ENCODE data around the gene DTD1. TPM values are rescaled to one million over a fixed set of nuclear protein-coding genes. Genes with fewer than 3 reads are reported as not detected.

The DTD1 gene
- total RNA-seq, 1 donor from 2014 or later: 214 TPM

GRCh38 chr20:18802012-18802634, 214.3 kb downstream of the DTD1 start:
- H3K4me3 ChIP-seq (ENCODE audit: low read depth, low read length): no peak overlapping the region
- H3K36me3 ChIP-seq (ENCODE audit: control insufficient read depth, insufficient read depth, low read length): no peaks in the 10 kb centered on the region
- no peak for DNase-seq (ENCODE audit: low read depth)
- TF ChIP-seq CTCF (IDR thresholded peaks at IDR 0.05; ENCODE audit: insufficient read depth, low read length, poor library complexity, severe bottlenecking): no peak
- no peaks in the 10 kb centered on the region for H3K27me3 ChIP-seq (ENCODE audit: control insufficient read depth, insufficient read depth, low read length)

- Histone ChIP-seq H3K27me3 (ENCODE audit: control insufficient read depth, insufficient read depth, low read length) (no peaks in the 10 kb centered on the region), H3K36me3 (ENCODE audit: control insufficient read depth, insufficient read depth, low read length) (no peaks in the 10 kb centered on the region), H3K4me3 (ENCODE audit: low read depth, low read length) (no peak overlapping the region)
- no peak for TF ChIP-seq CTCF (IDR thresholded peaks at IDR 0.05; ENCODE audit: insufficient read depth, low read length, poor library complexity, severe bottlenecking)
- no peak for DNase-seq (ENCODE audit: low read depth)
Observed at GRCh38 chr20:18805881-18806280, 218.0 kb downstream of the DTD1 start.

GRCh38 chr20:18808712-18809111, 220.9 kb downstream of the DTD1 start:
- H3K27me3 ChIP-seq (ENCODE audit: control insufficient read depth, insufficient read depth, low read length): no peaks in the 10 kb centered on the region
- TF ChIP-seq CTCF (IDR thresholded peaks at IDR 0.05; ENCODE audit: insufficient read depth, low read length, poor library complexity, severe bottlenecking): no peak
- H3K36me3 ChIP-seq (ENCODE audit: control insufficient read depth, insufficient read depth, low read length): no peaks in the 10 kb centered on the region
- no peak overlapping the region for H3K4me3 ChIP-seq (ENCODE audit: low read depth, low read length)
- DNase-seq (ENCODE audit: low read depth): no peak

GRCh38 chr20:18811186-18811585, 223.3 kb downstream of the DTD1 start:
- H3K36me3 ChIP-seq (ENCODE audit: control insufficient read depth, insufficient read depth, low read length): no peaks in the 10 kb centered on the region
- no peak for DNase-seq (ENCODE audit: low read depth)
- no peaks in the 10 kb centered on the region for H3K27me3 ChIP-seq (ENCODE audit: control insufficient read depth, insufficient read depth, low read length)
- no peak for TF ChIP-seq CTCF (IDR thresholded peaks at IDR 0.05; ENCODE audit: insufficient read depth, low read length, poor library complexity, severe bottlenecking)
- H3K4me3 ChIP-seq (ENCODE audit: low read depth, low read length): no peak overlapping the region

GRCh38 chr20:18811904-18812303, 224.1 kb downstream of the DTD1 start:
- Histone ChIP-seq H3K27me3 (ENCODE audit: control insufficient read depth, insufficient read depth, low read length) (no peaks in the 10 kb centered on the region), H3K4me3 (ENCODE audit: low read depth, low read length) (no peak overlapping the region), H3K36me3 (ENCODE audit: control insufficient read depth, insufficient read depth, low read length) (no peaks in the 10 kb centered on the region)
- no peak for DNase-seq (ENCODE audit: low read depth)
- TF ChIP-seq CTCF (IDR thresholded peaks at IDR 0.05; ENCODE audit: insufficient read depth, low read length, poor library complexity, severe bottlenecking): no peak

GRCh38 chr20:18813483-18813882, 225.6 kb downstream of the DTD1 start, which contains the start of gene SCP2D1:
Gene SCP2D1, plus strand, starts transcription at chr20:18813783. Its CDS starts 33 bp downstream, at chr20:18813816.
- no peak for DNase-seq (ENCODE audit: low read depth)
- TF ChIP-seq CTCF (IDR thresholded peaks at IDR 0.05; ENCODE audit: insufficient read depth, low read length, poor library complexity, severe bottlenecking): no peak
- H3K4me3 ChIP-seq (ENCODE audit: low read depth, low read length): no peak within 1 kb of the TSS
- no peaks in the 10 kb centered on the region for H3K27me3 ChIP-seq (ENCODE audit: control insufficient read depth, insufficient read depth, low read length)
- no peaks in the 10 kb centered on the region for H3K36me3 ChIP-seq (ENCODE audit: control insufficient read depth, insufficient read depth, low read length)

Data from kidney epithelial cell (primary cell).